Mesothelial cell of epicardium (in vitro differentiated cells): ENCODE data around the gene EPS15. TPM values are rescaled to one million over a fixed set of nuclear protein-coding genes. Genes with fewer than 3 reads are reported as not detected.
A peak's percentile ranks its signal among the peaks of the same experiment; 100 is the strongest.
"Not testable (repeated sequence)": the region's sequence is repeated elsewhere in the genome, so short reads cannot be mapped to it uniquely, and the experiment has no call there.

ENCODE experiments used
- DNase-seq, 2 experiments: peaks; one replicate each; pipeline ENCODE4 v3.0.0; 2021; ENCODE audit warnings: low spot score in 2 of 2; ENCODE audit not compliant: unreplicated experiment in 2 of 2
- H3K27ac Mint-ChIP-seq: 2 replicates; pipeline ENCODE4 v1.8.0; 2021; ENCODE audit warnings: mixed read lengths
- H3K27me3 Mint-ChIP-seq: 2 replicates; pipeline ENCODE4 v1.8.0; 2021; ENCODE audit warnings: low read depth, mixed read lengths
- H3K36me3 Mint-ChIP-seq: 2 replicates; pipeline ENCODE4 v1.8.0; 2021; ENCODE audit warnings: mixed read lengths
- H3K4me1 Mint-ChIP-seq: 2 replicates; pipeline ENCODE4 v1.8.0; 2021; ENCODE audit warnings: mixed read lengths
- H3K4me3 Mint-ChIP-seq: 2 replicates; pipeline ENCODE4 v1.8.0; 2021; ENCODE audit warnings: mild to moderate bottlenecking, moderate library complexity, mixed read lengths
- H3K9me3 Mint-ChIP-seq: 2 replicates; pipeline ENCODE4 v1.8.0; 2021; ENCODE audit warnings: mixed read lengths
- CTCF ChIP-seq: fragments of 200-600 bp; sonication (generic); IDR thresholded peaks from one replicate; pipeline ENCODE4 v1.5.0; 2021; ENCODE audit warnings: antibody characterized with exemption; ENCODE audit not compliant: unreplicated experiment
- total RNA-seq: library from RNA; stranded (reverse); gene quantifications from 3 replicates; pipeline ENCODE4 v1.2.1, GENCODE V29; 2021

Gene EPS15
- total RNA-seq, 1 donor from 2014 or later = 52.5 TPM

DNA sequence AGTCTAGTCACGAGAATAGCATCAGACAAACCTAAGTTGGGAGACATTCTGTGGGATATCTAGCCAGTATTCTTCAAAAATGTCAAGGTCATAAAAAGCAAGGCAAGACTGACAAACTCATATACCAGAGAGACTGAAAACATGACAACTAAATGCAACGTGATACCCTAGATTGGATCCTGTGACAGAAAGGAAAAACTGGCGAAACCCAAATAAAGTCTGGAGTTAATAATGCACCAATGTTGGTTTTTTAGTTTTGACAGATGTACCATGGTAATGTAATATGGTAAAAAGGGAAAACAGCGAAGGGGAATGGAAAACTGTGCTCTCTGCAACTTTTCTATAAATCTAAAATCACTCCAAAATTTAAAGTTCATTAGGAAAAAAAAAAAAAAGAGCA lies 64.5 kb downstream of the EPS15 start:
- peaks cover 14% of the 10 kb centered on the region for H3K36me3 Mint-ChIP-seq

DNA sequence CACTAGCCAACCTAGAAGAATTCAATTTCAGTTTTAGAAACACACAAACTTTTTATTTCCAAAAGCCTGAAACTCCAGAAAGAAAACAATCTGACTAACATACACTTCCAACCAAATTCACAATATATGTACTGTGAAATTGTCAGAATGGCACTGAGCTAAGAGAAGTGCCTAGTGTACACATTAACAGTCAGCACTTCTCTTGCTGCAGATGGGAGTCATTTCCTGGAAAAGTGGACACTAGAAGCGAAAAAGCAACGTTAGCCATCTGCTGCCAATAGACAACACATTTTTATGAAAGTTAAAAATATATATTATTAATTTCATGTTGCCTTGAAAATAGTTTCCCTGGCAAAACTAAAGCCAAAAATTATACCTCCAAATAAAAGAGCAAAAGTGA lies 66.1 kb downstream of the EPS15 start:
- no peak for DNase-seq
- Mint-ChIP-seq H3K4me3 (no peak overlapping the region), H3K36me3 (peaks cover 20% of the 10 kb centered on the region), H3K9me3 (peaks cover 7% of the 10 kb centered on the region), H3K4me1 (no peaks in the 10 kb centered on the region), H3K27ac (no peak overlapping the region), H3K27me3 (no peaks in the 10 kb centered on the region)
- no peak for TF ChIP-seq CTCF

More for the DNA sequence above, 64.5 kb downstream of the EPS15 start:
- H3K27ac Mint-ChIP-seq = no peak overlapping the region
- no peak overlapping the region for H3K4me3 Mint-ChIP-seq
- DNase-seq = no peak
- H3K9me3 Mint-ChIP-seq = no peaks in the 10 kb centered on the region
- no peak for TF ChIP-seq CTCF
- H3K27me3 Mint-ChIP-seq = no peaks in the 10 kb centered on the region
- no peaks in the 10 kb centered on the region for H3K4me1 Mint-ChIP-seq

- H3K4me3 Mint-ChIP-seq, H3K9me3 Mint-ChIP-seq, H3K27me3 Mint-ChIP-seq, H3K27ac Mint-ChIP-seq, H3K4me1 Mint-ChIP-seq, DNase-seq: not testable (repeated sequence)
- H3K36me3 Mint-ChIP-seq = peaks cover 24% of the 10 kb centered on the region
Observed at GRCh38 chr1:51448844-51449454, 70.1 kb downstream of the EPS15 start.

DNA sequence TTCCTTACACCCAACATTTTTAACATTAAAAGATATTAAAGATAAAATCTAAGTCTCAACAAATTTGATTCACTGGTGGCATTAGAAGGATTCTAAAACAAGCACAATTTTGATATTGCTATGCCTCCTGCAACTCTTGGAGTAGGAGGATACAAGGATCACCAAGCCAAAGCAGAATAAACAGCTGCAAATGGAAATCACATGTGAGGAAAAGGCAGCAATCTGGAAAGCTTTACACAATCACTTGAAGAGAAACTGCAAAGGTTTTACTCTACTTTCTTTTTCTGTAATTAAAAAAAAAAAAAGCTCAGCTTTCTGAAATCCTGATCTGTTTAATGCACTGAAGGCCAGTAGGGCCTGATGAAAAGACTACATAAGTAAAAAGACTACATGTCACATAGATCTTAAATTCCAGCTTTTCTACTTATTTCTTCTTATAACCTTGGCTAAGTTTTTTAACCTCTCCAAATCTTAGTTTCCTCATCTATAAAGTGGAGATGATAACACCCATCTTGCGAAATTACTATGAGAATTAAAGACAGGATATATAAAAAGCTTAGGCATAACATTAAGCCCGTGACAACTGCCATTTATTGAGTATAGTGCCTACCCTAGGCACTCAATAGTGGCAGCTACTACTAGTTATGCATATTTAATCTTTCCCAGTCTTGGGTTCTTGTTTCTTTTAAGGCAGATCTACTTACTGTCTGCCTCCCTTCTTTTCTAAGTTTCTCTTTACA lies 73.5 kb downstream of the EPS15 start:
- Mint-ChIP-seq H3K27me3 (no peaks in the 10 kb centered on the region), H3K36me3 (peaks cover 25% of the 10 kb centered on the region), H3K4me1 (peaks cover 4% of the 10 kb centered on the region), H3K27ac (peak overlapping the region; percentile 21), H3K9me3 (peaks cover 7% of the 10 kb centered on the region), H3K4me3 (no peak overlapping the region)
- DNase-seq = no peak
- no peak for TF ChIP-seq CTCF

- peaks cover 7% of the 10 kb centered on the region for H3K9me3 Mint-ChIP-seq
- no peak for TF ChIP-seq CTCF
- no peak overlapping the region for H3K27ac Mint-ChIP-seq
- H3K36me3 Mint-ChIP-seq = peaks cover 21% of the 10 kb centered on the region
- DNase-seq = no peak
- H3K4me3 Mint-ChIP-seq = no peak overlapping the region
- no peaks in the 10 kb centered on the region for H3K27me3 Mint-ChIP-seq
- peaks cover 4% of the 10 kb centered on the region for H3K4me1 Mint-ChIP-seq
Observed at GRCh38 chr1:51444534-51445192, 74.4 kb downstream of the EPS15 start.

DNA sequence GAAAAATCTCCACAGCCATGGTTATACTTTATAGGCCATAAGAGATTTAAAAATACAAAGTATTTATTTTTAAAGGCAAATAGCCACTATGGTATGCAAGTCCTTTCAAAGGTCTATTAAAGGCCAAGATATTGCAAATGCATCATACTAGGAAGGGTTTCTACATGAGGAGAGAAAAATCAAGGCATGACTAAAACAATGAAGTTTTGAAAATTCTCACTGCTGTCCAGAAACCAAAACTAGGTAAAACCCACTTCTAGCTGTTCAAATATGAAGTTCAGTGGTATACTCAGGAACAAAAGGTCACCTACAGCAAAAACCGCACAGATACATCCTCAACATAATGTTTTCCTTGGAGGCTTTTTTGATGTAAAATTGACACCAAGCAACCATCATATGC lies 75.0 kb downstream of the EPS15 start:
- no peak for DNase-seq
- no peak overlapping the region for H3K27ac Mint-ChIP-seq
- H3K4me3 Mint-ChIP-seq = no peak overlapping the region
- H3K4me1 Mint-ChIP-seq = peaks cover 7% of the 10 kb centered on the region
- no peak for TF ChIP-seq CTCF
- peaks cover 2% of the 10 kb centered on the region for H3K9me3 Mint-ChIP-seq
- no peaks in the 10 kb centered on the region for H3K27me3 Mint-ChIP-seq
- H3K36me3 Mint-ChIP-seq = peaks cover 16% of the 10 kb centered on the region
